HL-60/S4 (cell line): ENCODE data around the gene CYP1B1.
"Not testable (repeated sequence)": the region's sequence is repeated elsewhere in the genome, so short reads cannot be mapped to it uniquely, and the experiment has no call there.

Source experiments
- in situ Hi-C: fragments of 300-500 bp; cut with MboI; formaldehyde crosslinking; loops from 2 replicates; pipeline ENCODE4 v1.14.3; 2022; ENCODE audit warnings: low sequenced_read_pairs

Gene CYP1B1

GRCh38 chr2:38037757-38038621, 38.0 kb downstream of the CYP1B1 start:
- in situ Hi-C loops: no loop called here

DNA sequence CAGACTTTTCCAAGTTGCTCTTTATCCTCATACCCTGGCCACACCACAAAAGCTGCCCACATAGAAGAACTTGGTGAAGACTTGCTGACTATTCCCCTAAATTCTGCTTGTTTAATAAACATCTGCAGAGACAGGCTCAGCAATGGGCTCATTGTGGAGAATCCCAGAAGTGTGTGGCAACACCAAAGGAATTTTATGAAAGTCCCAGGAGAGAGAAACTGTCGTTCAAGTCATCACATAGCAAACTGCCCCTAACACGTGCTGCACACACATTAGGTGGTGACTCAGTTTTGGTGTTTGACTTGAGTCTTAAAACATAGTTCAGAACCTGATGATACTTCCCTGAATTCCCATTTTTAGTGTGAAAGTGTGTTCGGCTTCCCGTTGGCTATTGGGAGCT, 38.6 kb downstream of the CYP1B1 start:
- in situ Hi-C loops: no loop called here

GRCh38 chr2:38035968-38036367, 40.0 kb downstream of the CYP1B1 start:
- in situ Hi-C loops: no loop called here

- in situ Hi-C loops: no loop called here
Measured at GRCh38 chr2:38033646-38034045, 42.3 kb downstream of the CYP1B1 start.

DNA sequence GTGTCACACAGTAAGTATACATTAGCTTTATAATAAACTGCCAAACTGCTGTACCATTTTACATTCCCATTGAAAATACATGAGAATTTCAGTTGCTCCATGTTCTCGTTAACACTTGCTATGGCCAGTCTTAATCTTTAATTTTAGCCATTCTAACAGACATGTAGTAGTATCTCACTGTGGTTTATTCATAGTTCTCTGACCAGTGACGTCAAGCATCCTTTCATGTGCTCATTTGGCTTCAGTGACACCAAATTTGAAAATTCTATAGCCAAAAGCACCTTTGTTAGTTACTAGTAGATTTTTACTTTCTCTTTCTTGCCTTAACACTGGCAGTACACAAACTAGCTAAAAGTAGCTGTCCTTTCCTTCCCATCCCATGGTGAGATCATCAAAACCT, 43.0 kb downstream of the CYP1B1 start:
- in situ Hi-C loops: no loop called here

DNA sequence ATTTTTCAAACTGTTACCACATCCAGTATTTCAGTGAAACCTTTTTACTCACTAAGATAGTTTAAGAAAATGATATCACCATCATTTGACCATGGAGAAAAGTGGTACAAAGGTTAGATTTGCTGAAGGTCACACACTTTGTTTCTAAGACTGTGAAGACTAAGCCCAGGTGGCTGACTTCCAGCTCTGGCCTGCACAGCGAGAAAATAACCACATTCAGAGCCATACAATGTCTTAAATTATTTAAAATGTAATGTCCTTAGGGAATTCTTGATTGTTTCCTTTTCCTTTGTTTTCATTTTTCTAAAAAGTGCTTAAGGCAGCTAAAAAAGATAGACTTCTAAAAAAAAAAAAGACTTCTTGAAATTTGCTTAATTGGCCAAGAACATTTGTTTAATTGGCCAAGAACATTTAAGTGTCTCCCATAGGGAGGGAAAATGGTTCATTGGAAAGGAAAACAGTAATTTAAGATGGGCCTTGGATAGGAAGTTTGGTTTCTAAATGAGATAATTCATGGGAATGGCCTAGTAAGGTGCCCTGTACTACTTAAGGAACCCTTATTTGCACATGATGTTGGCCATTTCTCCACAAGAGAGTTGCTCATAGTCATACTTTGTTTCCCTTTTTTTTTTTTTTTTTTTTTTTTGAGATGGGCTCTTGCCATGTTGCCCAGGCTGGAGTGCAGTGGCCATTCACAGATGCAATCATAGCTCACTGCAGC, 45.2 kb downstream of the CYP1B1 start:
- in situ Hi-C loops: no loop called here

GRCh38 chr2:38029512-38029911, 46.4 kb downstream of the CYP1B1 start:
- in situ Hi-C loops: no loop called here

DNA sequence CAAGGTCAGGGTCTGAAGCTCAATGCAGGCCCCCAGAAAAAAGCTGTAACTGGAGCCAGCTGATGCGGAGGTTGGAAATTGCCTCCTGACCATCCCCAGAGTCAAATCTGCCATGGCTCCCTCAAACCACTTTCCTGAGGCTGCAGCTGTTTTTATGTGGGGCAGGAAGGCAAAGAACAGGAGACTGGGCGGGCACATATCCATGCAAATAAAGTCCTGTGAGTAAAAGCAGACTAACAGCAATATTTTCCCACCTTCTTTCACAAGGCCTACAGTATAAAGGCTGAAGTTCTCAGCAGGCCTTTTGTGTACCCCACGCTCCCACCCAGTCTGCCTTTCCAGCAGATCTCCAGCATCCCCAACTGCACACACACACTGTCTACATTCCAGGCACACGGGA, 47.1 kb downstream of the CYP1B1 start:
- in situ Hi-C loops: no loop called here

DNA sequence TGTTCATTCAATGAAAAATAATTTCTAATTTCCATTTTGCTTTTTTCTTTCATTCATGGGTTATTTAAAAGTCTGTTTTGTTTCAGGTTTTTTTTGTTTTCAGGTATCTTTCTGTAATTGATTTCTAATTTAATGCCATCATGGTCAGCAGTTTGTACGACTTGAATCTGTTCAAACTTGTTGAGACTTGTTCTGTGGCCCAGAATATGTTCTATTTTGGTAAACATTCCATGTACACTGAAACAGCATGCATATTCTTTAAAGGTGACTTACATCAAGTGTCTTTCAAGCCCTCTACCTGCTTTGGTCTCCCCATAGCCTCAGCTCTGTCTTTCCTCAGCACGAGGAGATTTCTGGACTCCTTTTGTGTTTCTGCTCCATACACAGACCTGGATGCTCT, 49.1 kb downstream of the CYP1B1 start:
- in situ Hi-C loops: no loop called here

DNA sequence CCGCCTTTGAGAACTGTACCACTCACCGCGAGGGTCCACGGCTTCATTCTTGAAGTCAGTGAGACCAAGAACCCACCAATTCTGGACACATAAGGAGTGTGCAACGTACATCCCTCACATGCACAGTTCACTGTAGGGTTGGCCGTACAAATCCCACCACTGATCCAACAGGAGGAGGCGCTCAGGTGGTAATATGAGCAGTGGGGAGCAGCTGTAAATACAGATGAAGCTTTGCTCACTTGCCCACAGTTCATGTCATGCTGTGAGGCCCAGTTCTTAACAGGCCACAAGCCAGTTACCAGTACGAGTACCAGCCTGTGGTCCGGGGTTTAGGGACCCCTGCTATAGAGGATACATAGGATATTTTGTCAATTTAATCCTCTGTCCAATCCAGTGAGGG, 54.4 kb downstream of the CYP1B1 start:
- in situ Hi-C loops: no loop called here

DNA sequence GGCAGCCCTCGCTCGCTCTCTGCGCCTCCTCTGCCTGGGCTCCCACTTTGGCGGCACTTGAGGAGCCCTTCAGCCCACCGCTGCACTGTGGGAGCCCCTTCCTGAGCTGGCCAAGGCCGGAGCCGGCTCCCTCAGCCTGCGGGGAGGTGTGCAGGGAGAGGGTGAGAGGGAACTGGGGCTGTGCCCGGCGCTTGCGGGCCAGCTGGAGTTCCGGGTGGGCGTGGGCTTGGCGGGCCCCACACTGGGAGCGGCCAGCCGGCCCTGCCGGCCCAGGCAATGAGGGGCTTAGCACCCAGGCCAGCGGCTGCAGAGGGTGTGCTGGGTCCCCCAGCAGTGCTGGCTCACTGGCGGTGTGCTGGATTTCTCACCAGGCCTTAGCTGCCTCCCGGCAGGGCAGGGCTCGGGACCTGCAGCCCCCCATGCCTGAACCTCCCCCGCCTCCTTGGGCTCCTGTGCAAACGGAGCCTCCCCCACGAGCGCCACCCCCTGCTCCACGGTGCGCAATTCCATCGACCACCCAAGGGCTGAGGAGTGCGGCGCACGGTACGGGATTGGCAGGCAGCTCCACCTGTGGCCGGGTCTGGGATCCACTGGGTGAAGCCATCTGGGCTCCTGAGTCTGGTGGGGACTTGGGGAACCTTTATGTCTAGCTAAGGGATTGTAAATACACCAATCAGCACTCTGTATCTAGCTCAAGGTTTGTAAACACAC, 55.4 kb downstream of the CYP1B1 start:
- in situ Hi-C loops: not testable (repeated sequence)

GRCh38 chr2:38017836-38018235, 58.1 kb downstream of the CYP1B1 start:
- in situ Hi-C loops: no loop called here
